ENCODE data around the gene SSU72.
A peak's percentile ranks its signal among the peaks of the same experiment; 100 is the strongest.
"Not testable (repeated sequence)": the region's sequence is repeated elsewhere in the genome, so short reads cannot be mapped to it uniquely, and the experiment has no call there.

The SSU72 gene

DNA sequence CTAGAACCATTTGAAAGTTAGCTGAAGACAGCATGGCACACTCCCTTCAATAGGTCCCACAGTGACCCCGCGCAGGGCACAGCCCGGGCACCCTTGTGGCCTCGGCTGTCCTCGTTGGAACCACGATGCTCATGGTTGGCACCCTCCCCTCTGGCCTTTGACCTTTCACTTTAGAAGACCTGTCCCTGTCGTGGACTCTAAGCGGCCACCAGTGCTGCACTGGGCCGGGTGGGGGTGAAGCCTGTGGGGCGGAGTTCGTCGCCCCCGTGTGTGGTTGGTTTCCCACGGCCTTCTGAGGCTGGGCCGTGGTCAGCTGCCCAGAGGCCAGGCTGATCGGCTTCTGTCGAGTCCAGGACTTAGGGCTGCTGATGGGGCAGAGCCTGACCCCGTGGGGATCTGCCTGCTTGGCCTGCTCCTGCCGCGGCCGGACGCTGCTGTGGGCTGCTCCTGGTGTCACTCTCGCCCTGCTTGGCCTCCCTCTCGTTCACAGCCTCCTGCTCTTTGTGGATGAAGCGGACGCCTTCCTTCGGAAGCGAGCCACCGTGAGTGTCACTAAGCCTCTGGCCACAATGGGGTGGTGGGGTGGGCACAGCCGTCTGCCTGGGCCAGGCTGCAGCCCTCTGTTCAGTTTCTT lies 49.8 kb downstream of the SSU72 start:
- DNase-seq = not testable (repeated sequence)

DNA sequence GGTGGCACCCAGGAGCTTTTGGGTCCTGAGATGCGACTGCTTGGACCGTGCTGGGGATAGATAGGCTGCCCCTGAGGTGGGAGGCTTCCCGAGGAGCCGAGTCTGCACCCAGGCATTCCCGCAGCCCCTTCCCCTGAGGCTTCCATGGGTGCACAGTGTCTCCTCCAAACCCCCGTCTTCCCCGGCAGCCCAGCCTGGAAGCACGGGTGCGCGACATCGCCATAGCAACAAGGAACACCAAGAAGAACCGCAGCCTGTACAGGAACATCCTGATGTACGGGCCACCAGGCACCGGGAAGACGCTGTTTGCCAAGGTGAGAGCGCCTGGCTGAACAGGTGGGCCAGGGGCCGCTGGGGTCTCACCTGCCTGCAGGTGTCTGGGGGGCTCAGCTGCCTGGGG lies 51.0 kb downstream of the SSU72 start:
- not testable (repeated sequence) for DNase-seq

DNA sequence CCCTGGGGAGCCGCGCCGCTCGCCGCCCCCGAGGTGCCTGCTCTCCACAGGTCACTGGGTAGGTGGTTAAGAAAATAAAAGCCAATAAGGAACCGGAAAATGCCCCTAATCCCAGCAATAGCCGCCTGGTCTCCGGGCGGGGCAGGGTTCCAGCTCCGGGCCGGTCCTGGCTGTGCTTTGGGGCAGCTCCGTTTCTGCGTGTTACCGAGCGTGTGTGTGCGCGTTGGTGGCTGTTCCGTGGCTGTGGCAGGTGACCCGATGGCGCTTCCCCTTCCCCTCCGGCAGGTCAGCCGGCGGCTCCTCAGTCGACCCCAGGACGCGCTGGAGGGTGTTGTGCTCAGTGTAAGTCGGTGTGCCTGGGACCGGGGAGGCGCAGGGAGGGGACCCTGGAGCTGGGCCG lies 51.4 kb downstream of the SSU72 start:
- DNase-seq = not testable (repeated sequence)

DNA sequence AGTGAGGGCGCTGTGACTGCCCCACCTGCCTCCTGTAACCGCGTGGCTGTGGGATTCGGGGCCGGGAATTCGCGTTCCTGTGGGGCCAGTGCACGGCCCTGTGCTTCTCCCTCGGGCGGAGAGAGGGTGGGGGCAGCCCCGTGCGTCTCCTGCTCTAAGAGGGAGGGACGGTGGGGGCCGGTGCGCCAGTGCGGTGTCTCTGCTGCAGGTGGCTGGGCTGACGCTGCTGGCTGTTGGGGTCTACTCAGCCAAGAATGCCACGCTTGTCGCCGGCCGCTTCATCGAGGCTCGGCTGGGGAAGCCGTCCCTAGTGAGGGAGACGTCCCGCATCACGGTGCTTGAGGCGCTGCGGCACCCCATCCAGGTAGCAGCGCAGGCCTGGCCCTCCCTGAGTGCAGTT lies 52.1 kb downstream of the SSU72 start:
- not testable (repeated sequence) for DNase-seq

DNA sequence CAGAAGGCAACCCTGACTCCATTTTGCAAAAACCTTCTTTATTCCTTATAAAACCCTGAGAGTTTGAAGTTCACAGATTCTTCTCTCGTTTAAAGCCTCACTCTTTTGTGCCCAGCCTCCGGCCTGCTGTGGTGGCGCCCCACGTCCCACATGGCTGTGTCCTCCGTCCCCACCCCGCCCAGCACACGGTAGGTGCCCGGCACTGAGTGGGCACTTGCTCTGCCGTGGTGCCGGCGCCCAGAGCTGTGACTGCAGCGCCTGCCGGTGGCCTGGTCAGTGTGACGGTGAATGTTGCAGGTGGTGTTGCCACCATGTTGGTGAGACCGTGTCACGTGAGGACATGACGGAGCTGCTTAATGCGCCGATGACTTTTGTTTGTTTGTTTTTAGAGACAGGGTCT lies 53.3 kb downstream of the SSU72 start:
- no peak for DNase-seq

DNA sequence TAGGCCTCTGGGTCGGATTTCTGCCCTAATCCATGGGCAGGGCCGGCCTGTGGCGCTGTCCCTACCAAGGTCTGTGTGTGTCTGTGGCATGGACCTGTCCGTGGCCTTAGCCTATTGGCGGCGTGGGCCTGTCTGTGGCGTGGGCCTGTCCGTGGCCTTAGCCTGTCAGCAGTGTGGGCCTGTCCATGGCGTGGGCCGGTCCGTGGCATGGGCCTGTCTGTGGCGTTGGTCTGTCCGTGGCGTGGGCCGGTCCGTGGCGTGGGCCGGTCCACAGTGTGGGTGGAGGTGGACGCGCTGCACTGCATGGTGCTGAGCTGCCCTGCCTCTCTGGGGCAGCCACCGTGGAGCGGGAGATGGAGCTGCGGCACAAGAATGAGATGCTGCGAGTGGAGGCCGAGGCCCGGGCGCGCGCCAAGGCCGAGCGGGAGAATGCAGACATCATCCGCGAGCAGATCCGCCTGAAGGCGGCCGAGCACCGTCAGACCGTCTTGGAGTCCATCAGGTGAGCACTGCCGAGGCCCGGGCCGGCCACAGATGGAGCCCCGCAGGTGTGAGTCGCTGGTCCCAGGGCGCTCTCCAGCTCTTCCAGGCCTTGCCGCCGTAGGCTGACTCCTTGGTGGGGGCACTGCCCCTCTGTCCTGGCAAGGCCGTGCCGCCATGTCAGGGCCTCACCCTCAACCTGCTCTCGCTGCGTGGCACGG lies 54.7 kb downstream of the SSU72 start:
- not testable (repeated sequence) for DNase-seq

DNA sequence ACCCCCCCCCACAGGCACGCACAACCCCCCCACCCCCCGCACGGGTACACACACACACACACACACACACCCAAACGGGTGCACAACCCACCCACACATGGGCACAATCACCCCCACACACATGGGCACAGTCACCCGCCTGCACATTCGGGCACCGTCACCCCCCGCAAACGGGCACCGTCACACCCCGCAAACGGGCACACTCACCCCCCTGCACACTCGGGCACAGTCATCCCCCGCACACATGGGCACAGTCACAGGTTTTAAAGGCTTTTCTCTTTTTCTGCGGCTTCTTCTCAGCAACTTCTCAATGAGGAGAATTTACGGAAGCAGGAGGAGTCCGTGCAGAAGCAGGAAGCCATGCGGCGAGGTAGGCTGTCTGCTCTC lies 56.0 kb downstream of the SSU72 start:
- DNase-seq = not testable (repeated sequence)

DNA sequence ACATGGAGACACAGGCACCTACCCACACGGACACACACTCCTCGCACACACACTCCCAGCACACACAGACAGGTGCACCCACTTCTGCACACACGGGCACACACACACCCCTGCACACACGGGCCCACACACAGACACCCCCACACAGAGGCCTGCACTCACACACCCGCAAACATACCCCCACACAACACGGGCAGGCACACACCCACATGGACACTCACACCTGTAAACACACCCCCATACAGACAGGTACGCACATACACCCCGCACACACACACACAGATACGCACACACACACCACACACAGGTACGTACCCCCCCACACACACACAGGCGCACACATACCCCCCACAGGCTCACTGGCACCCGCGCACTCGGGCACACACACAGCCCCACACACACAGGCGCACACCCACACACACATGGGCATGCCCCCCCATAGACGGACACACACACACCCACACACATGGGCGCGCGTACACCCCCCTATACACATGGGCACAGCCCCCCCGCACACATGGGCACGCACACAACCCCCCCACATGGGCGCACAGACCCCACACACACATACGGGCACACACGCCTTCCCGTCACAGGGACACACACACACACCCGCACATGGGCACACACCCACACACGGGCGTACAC lies 56.6 kb downstream of the SSU72 start:
- no peak for DNase-seq

DNA sequence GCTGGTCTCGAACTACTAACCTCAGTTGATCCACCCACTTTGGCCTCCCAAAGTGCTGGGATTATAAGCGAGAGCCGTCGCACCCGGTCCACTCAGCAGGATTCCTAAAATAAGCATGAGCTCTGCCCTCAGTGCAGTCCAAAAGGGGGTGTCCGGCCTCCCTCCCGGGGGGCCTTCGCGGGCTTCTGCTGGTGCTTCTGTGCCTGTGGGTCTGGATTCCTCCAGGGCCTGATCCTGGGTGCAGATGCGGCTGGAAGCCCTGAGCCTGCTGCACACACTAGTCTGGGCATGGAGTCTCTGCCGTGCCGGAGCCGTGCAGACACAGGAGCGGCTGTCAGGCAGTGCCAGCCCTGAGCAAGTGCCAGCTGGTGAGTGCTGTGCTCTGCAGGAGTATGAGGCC lies 57.7 kb downstream of the SSU72 start:
- not testable (repeated sequence) for DNase-seq

DNA sequence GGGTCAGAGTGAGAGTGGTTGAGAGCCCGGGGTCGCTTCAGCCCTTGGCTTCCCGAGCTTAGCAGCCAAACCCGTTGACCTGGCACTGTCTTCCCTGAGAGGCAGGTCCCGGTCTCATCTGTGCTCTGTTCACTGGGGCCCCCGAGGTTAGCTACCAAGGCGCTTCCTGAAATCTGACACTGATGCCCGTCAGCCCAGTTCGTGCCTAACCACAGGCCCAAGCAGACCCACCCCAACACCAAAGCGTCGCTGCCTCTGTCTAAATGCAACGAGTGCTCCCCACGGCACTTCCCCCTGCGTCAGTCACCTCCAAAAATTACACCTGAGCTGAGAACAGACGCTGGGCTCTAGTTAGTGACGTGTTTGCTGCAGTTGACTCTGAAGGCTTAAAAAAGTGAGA lies 60.3 kb downstream of the SSU72 start:
- not testable (repeated sequence) for DNase-seq

DNA sequence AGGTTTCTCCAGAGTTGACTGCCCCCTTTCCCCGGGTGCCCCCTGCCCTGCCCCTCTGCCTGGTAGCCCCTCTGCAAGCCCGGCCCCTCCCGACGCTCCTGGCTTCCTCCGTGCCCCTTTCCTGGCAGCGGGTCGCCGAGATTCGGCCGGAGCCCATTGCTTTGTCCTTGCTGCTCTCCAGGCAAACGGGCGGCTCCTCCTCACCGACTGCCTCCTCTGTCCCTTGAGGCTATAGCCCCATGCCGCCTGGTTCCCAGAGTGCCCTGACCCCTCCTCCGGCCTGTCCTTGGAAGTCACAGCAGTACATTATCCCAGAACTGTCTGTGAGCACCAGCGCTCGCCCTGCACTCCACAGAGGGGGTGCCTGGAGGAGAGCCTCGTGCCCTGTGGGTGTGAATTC lies 61.0 kb downstream of the SSU72 start:
- DNase-seq = not testable (repeated sequence)

DNA sequence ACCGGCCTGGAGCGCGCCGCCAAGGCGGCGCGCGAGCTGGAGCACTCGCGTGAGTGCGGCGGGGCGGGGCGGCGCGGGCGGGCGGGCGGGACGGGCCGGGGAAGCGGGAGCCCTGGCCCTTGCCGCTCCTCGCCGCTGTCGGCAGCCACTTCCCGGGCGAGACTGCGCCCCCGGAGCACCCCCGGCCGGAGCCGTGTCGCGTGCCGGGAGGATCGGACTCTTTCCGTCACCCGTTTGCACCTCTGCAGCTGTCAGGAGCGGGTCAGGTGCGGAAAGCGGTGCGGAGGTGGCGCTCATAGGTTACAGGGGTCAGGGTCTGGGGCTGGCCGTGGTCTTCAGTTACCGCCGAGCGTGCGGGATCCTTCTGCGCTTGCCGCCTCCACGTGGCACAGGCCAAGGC lies 62.2 kb downstream of the SSU72 start:
- not testable (repeated sequence) for DNase-seq

DNA sequence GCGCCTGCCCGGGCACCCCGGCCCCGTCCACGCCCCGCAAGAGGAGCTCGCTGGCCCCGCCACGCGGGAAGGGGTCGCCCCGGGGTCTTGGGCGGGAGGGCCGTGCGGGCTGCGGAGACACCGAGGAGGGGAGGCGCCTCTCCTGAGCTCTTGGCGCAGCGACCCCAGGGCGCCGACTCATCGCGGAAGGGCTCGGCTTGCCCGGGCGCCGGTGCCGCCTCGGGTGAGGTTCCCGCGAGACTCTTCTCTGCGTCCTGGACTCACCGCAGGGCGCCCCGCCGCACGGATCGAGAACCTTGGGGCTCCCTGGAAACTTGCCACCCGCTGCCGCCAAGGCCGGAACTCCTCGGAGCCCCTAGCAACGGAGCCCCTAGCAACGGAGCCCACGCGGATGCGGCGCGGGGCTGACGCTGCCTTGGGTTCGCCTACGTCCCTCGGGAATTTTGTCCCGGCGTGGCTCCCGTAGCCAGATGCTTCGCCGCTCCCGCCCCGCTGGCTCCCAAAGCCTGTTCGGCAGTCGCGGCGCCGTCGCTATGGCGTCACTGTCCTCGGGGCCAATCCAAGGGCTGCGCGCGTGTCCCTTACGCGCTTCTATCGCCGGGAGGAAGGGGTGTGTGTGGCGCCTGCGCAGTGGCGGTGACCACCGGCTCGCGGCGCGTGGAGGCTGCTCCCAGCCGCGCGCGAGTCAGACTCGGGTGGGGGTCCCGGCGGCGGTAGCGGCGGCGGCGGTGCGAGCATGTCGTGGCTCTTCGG lies 63.0 kb downstream of the SSU72 start, which contains the start of gene ATAD3A:
ATAD3A (plus strand) TSS at position 630 of the 753 bp plus-strand sequence; CDS start at position 737, 107 bp downstream.
- peak; percentile 99 for DNase-seq

DNA sequence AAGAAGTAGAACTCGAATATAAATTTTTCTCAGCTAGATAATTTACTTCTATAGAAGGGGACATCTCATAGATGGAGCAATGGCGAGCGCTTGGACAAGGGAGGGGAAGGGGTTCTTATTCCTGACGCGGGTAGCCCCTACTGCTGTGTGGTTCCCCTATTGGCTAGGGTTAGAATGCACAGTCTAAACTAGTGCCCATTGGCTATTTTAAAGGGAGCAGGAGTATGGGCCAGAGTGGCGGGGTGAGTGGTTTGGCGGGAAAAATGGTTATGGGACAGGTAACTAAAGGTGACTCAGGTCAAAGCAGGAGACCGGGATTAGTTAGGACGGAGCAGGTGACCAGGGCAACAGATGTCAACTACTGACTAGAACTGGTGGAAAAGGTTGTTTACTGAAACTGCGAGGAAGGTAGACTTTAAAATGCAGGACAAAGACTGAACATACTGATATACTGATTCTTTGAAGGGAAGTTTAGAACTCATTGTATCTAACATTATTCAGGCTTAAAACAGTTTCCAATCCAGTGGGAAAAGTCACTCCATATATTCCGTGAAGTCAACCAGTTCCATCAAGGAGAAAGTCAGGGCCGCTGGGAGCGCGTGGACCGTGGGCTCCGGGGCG lies 63.6 kb downstream of the SSU72 start:
- DNase-seq = peak; percentile 85

DNA sequence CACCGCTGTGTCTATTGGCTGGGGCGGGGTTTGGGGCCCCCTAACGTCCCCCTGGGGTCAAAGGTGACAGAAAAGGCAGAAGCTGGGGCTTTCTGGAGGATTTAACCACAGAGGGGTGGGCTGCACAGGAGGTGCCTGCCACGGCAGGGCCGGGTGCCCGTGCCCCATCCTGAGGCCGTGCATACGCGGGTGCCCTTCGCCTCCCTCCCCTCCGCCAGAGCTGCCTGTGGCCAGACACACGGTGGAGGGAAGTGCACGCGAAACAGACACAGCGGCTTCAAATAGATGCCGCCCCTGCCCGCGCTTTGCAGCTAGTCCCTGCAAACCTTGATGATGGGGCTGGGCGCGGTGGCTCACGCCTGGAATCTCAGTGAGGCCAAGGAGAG lies 65.2 kb downstream of the SSU72 start:
- not testable (repeated sequence) for DNase-seq

DNA sequence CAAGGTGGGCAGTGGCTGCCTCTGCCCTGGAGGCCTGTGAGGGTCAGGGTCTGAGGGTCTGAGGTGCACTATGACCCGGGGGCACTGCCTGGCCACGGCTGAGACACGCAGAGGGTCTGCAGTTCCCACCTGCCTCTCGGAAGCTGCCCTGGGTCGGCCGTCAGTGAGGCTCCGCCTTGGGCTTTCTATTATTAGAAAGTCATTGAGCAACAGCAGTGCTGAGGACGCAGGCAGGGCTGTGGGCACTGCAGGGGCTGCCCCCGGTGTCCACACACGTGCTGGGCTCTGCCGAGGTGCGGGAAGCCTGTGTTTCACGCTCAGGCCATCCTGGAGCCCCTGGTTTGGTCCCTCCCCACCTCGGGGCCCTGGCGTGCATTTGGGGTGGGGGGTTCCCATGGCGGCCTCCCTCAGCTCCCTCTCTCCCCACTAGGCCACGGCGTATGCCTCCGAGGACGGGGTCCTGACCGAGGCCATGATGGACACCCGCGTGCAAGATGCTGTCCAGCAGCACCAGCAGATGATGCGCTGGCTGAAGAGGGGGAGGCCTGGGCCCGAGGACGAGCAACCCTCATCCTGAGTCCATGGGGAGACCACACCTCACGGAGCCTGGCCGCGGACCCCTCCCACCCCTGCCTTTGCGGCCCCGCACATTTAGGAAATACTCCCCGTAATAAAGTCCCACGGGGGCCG lies 65.7 kb downstream of the SSU72 start:
- not testable (repeated sequence) for DNase-seq

DNA sequence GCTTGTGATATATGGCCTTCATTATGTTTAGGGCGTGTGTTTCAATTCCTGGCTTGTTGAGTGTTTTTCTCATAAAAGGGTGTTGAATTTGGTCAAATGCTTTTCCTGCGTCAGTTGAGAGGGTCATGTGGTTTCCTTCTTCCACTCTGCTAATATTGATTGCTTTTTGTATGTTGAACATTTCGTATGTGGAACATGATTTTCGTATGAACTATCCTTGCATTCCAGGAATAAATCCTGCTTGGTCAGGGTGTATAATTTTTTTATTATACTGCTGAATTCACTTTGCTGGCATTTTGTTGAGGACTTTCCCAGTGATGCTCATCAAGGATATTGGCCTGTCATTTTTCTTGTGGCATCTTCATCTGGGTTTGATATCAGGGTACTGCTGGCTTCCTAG lies 67.4 kb downstream of the SSU72 start:
- DNase-seq = no peak

DNA sequence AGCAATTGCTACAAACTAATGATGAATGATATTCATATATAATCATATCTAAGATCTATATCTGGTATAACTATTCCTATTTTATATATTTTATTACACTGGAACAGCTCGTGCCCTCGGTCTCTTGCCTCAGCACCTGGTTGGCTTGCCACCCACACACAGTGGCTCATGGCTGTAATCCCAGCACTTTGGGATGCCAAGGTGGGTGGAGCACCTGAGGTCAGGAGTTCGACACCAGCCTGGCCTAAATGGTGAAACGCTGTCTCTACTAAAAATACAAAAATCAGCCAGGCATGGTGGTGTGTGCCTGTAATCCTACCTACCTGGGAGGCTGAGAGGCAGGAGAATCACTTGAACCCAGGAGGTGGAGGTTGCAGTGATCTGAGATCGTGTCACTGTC lies 68.9 kb downstream of the SSU72 start:
- not testable (repeated sequence) for DNase-seq

DNA sequence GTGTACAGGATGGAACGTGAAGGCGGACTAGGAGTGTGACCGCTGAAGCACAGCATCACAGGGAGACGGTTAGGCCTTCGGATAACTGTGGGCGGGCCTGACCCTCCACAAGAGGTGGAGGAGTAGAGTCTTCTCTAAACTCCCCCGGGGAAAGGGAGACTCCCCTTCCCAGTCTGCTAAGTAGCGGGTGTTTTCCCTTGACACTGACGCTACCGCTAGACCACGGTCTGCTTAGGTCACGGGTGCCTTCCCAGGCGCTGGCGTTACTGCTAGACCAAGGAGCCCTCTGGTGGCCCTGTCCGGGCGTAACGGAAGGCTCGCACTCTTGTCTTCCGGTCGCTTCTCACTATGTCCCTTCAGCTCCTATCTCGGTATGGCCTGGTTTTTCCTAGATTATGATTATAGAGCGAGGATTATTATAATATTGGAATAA lies 69.3 kb downstream of the SSU72 start:
- peak; percentile 70 for DNase-seq

DNA sequence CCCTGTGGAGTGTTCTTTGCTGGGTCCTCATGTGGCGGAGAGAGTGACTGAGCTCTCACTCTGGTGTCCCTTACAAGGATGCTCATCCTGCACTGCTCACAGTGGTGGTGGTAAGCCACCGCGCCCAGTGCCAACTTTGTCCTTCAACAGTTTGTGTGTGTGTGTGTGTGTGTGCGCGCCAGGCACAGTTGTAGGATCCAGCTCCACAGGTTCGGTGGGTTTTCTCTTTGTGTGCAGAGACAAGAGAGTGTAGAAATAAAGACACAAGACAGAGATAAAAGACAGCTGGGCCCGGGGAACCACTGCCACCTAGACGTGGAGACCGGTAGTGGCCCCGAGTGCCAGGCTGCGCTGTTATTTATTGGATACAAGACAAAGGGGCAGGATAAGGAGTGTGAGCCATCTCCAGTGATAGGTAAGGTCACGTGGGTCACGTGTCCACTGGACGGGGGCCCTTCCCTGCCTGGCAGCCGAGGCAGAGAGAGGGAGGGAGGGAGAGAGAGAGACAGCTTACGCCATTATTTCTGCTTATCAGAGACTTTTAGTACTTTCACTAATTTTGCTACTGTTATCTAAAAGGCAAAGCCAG lies 69.8 kb downstream of the SSU72 start:
- peak; percentile 91 for DNase-seq

DNA sequence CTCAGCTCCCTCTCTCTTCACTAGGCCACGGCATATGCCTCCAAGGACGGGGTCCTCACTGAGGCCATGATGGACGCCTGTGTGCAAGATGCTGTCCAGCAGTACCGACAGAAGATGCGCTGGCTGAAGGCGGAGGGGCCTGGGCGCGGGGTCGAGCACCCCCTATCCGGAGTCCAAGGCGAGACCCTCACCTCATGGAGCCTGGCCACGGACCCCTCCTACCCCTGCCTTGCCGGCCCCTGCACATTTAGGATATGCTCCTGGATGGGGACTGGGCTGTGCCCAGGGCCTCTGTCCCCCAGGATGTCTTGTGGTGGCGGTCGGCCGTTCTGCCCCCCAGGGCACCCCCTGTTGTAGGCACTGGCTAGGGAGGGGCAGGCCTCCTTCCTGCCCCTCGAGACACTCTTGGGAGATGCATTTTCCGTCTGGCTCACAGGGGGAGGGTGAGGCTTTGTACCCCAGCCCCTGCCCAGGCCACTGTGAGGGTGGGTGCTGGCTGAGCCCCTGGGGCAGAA lies 79.1 kb downstream of the SSU72 start:
- not testable (repeated sequence) for DNase-seq

Measured in NCI-H82 (cell line).